ENCODE measurements around the gene MMD.
A peak's percentile ranks its signal among the peaks of the same experiment; 100 is the strongest.

MMD gene

GRCh38 chr17:55366020-55366481 lies 55.6 kb downstream of the MMD start:
- no peak overlapping the region for H3K27ac ChIP-seq (ENCODE audit: low read length)
- WGBS (ENCODE audit: insufficient coverage, insufficient read length), result no CpG with 5 or more reads among the region's 1 CpG
- H3K9me3 ChIP-seq (ENCODE audit: control insufficient read depth, insufficient read depth, low read length), result no peaks in the 10 kb centered on the region
- DNase-seq (ENCODE audit: low read depth, low spot score), result no peak
- H3K36me3 ChIP-seq (ENCODE audit: control insufficient read depth, insufficient read depth, low read length), result no peaks in the 10 kb centered on the region
- no peak overlapping the region for H3K4me3 ChIP-seq (ENCODE audit: low read length)
- H3K4me1 ChIP-seq (ENCODE audit: control insufficient read depth, insufficient read depth, low read length), result peaks cover 1% of the 10 kb centered on the region; the same call in 1 of the 2 replicates
- no peaks in the 10 kb centered on the region for H3K27me3 ChIP-seq (ENCODE audit: control insufficient read depth, insufficient read depth, low read length)

GRCh38 chr17:55363033-55363432 lies 58.6 kb downstream of the MMD start:
- Histone ChIP-seq H3K27ac (ENCODE audit: low read length) (no peak overlapping the region), H3K9me3 (ENCODE audit: control insufficient read depth, insufficient read depth, low read length) (no peaks in the 10 kb centered on the region)
- WGBS (ENCODE audit: insufficient coverage, insufficient read length), result no CpG with 5 or more reads among the region's 1 CpG

GRCh38 chr17:55360971-55361370 lies 60.7 kb downstream of the MMD start:
- H3K36me3 ChIP-seq (ENCODE audit: control insufficient read depth, insufficient read depth, low read length), result no peaks in the 10 kb centered on the region
- H3K9me3 ChIP-seq (ENCODE audit: control insufficient read depth, insufficient read depth, low read length), result no peaks in the 10 kb centered on the region
- H3K27me3 ChIP-seq (ENCODE audit: control insufficient read depth, insufficient read depth, low read length), result no peaks in the 10 kb centered on the region
- H3K4me1 ChIP-seq (ENCODE audit: control insufficient read depth, insufficient read depth, low read length), result peaks cover 1% of the 10 kb centered on the region; the same call in 1 of the 2 replicates
- DNase-seq (ENCODE audit: low read depth, low spot score), result no peak
- H3K27ac ChIP-seq (ENCODE audit: low read length), result no peak overlapping the region
- H3K4me3 ChIP-seq (ENCODE audit: low read length), result no peak overlapping the region

More at GRCh38 chr17:55363033-55363432, 58.6 kb downstream of the MMD start:
- peaks cover 1% of the 10 kb centered on the region; the same call in 1 of the 2 replicates for H3K4me1 ChIP-seq (ENCODE audit: control insufficient read depth, insufficient read depth, low read length)
- no peak for DNase-seq (ENCODE audit: low read depth, low spot score)
- no peaks in the 10 kb centered on the region for H3K27me3 ChIP-seq (ENCODE audit: control insufficient read depth, insufficient read depth, low read length)
- no peaks in the 10 kb centered on the region for H3K36me3 ChIP-seq (ENCODE audit: control insufficient read depth, insufficient read depth, low read length)
- H3K4me3 ChIP-seq (ENCODE audit: low read length), result no peak overlapping the region

DNA sequence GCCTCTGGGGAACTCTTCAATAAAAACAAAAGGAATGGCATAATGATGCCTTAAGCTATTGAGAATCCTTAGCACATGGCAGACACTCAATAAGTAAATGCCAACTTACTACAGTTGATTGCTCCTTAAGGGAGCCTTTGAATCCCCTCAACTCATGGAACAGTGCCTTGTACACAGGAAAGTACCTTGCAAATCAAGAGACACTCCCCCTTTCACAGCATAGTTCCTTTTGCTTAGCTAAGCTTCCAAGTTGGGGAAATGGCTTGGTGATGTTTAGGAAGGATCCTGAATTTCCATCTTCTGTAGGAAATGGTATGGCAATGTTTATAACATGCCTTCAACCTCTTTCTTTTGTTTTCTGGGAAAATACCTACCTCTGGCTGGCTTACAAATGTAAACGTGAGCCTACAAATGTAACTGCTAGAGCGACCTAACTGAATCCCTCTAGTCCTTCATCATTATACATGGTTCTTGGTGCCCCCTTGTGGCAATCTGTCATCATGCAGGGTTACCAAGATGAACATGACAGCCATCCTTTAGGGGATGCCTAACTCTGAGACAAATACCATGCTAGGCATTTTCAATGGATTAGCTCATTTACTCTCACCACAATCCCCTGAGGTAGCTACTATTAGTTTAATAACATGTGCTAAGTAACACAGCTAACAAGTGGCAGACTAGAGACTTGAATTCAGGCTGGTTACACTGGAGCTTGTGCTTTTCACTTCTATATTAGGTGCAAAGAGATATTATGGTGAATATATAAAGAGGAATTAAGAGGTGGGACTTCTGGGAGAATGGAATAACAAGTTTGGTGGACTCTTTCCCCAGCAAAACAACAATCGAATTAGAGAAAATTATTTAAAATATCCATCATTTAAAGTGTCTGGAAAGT lies 65.0 kb downstream of the MMD start:
- no peak overlapping the region for H3K4me3 ChIP-seq (ENCODE audit: low read length)
- no peaks in the 10 kb centered on the region; the same call in 1 of the 2 replicates for H3K4me1 ChIP-seq (ENCODE audit: control insufficient read depth, insufficient read depth, low read length)
- no peaks in the 10 kb centered on the region for H3K36me3 ChIP-seq (ENCODE audit: control insufficient read depth, insufficient read depth, low read length)
- H3K27ac ChIP-seq (ENCODE audit: low read length), result no peak overlapping the region
- DNase-seq (ENCODE audit: low read depth, low spot score), result peak; percentile 77
- H3K27me3 ChIP-seq (ENCODE audit: control insufficient read depth, insufficient read depth, low read length), result no peaks in the 10 kb centered on the region
- no peaks in the 10 kb centered on the region for H3K9me3 ChIP-seq (ENCODE audit: control insufficient read depth, insufficient read depth, low read length)
- WGBS (ENCODE audit: insufficient coverage, insufficient read length), result no CpG with 5 or more reads among the region's 3 CpGs

DNA sequence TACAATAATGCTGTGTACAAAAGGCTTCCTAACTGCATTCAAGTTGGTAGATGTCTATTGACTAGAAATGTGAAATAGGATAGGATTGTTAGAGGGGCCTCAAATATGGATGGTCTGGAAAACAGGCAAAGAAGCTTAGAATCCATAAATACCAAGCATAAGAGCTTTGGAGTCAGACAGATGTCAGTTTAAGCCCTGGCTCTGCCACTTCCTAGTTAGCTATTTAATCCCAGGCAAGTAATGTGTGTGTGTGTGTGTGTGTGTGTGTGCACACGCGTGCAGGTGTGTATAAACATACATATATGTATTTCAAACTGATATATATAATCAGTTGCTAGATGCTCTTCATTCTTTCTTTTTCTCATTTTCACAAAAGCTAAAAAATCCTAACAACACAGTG lies 66.7 kb downstream of the MMD start:
- H3K4me3 ChIP-seq (ENCODE audit: low read length), result no peak overlapping the region
- DNase-seq (ENCODE audit: low read depth, low spot score), result no peak
- no peak overlapping the region for H3K27ac ChIP-seq (ENCODE audit: low read length)
- H3K36me3 ChIP-seq (ENCODE audit: control insufficient read depth, insufficient read depth, low read length), result no peaks in the 10 kb centered on the region
- no CpG with 5 or more reads among the region's 2 CpGs for WGBS (ENCODE audit: insufficient coverage, insufficient read length)
- peaks cover 1% of the 10 kb centered on the region; the same call in 1 of the 2 replicates for H3K4me1 ChIP-seq (ENCODE audit: control insufficient read depth, insufficient read depth, low read length)
- no peaks in the 10 kb centered on the region for H3K9me3 ChIP-seq (ENCODE audit: control insufficient read depth, insufficient read depth, low read length)
- H3K27me3 ChIP-seq (ENCODE audit: control insufficient read depth, insufficient read depth, low read length), result no peaks in the 10 kb centered on the region

- DNase-seq (ENCODE audit: low read depth, low spot score), result no peak
- Histone ChIP-seq H3K27me3 (ENCODE audit: control insufficient read depth, insufficient read depth, low read length) (no peaks in the 10 kb centered on the region), H3K36me3 (ENCODE audit: control insufficient read depth, insufficient read depth, low read length) (no peaks in the 10 kb centered on the region), H3K9me3 (ENCODE audit: control insufficient read depth, insufficient read depth, low read length) (no peaks in the 10 kb centered on the region), H3K27ac (ENCODE audit: low read length) (no peak overlapping the region), H3K4me3 (ENCODE audit: low read length) (no peak overlapping the region), H3K4me1 (ENCODE audit: control insufficient read depth, insufficient read depth, low read length) (peaks cover 1% of the 10 kb centered on the region; the same call in 1 of the 2 replicates)
- no CpG with 5 or more reads among the region's 1 CpG for WGBS (ENCODE audit: insufficient coverage, insufficient read length)
These were observed 67.6 kb downstream of the MMD start for GRCh38 chr17:55354010-55354409.

- H3K4me3 ChIP-seq (ENCODE audit: low read length), result no peak overlapping the region
- whole genome bisulfite sequencing (ENCODE audit: insufficient coverage, insufficient read length), result no CpG with 5 or more reads among the region's 1 CpG
- H3K36me3 ChIP-seq (ENCODE audit: control insufficient read depth, insufficient read depth, low read length), result no peaks in the 10 kb centered on the region
- no peaks in the 10 kb centered on the region for H3K9me3 ChIP-seq (ENCODE audit: control insufficient read depth, insufficient read depth, low read length)
- no peak overlapping the region for H3K27ac ChIP-seq (ENCODE audit: low read length)
- H3K4me1 ChIP-seq (ENCODE audit: control insufficient read depth, insufficient read depth, low read length), result peaks cover 1% of the 10 kb centered on the region; the same call in 1 of the 2 replicates
- no peaks in the 10 kb centered on the region for H3K27me3 ChIP-seq (ENCODE audit: control insufficient read depth, insufficient read depth, low read length)
- DNase-seq (ENCODE audit: low read depth, low spot score), result no peak
These were observed 70.4 kb downstream of the MMD start for GRCh38 chr17:55351226-55351625.

- H3K27ac ChIP-seq (ENCODE audit: low read length), result no peak overlapping the region
- no peaks in the 10 kb centered on the region for H3K9me3 ChIP-seq (ENCODE audit: control insufficient read depth, insufficient read depth, low read length)
- WGBS (ENCODE audit: insufficient coverage, insufficient read length), result no CpG with 5 or more reads among the region's 2 CpGs
- no peak for DNase-seq (ENCODE audit: low read depth, low spot score)
- H3K36me3 ChIP-seq (ENCODE audit: control insufficient read depth, insufficient read depth, low read length), result no peaks in the 10 kb centered on the region
- peaks cover 1% of the 10 kb centered on the region; the same call in 1 of the 2 replicates for H3K4me1 ChIP-seq (ENCODE audit: control insufficient read depth, insufficient read depth, low read length)
- no peaks in the 10 kb centered on the region for H3K27me3 ChIP-seq (ENCODE audit: control insufficient read depth, insufficient read depth, low read length)
- H3K4me3 ChIP-seq (ENCODE audit: low read length), result no peak overlapping the region
These were observed 70.8 kb downstream of the MMD start for GRCh38 chr17:55350825-55351205.

- Histone ChIP-seq H3K36me3 (ENCODE audit: control insufficient read depth, insufficient read depth, low read length) (no peaks in the 10 kb centered on the region), H3K27ac (ENCODE audit: low read length) (no peak overlapping the region), H3K27me3 (ENCODE audit: control insufficient read depth, insufficient read depth, low read length) (no peaks in the 10 kb centered on the region), H3K4me1 (ENCODE audit: control insufficient read depth, insufficient read depth, low read length) (peaks cover 1% of the 10 kb centered on the region; the same call in 1 of the 2 replicates), H3K4me3 (ENCODE audit: low read length) (no peak overlapping the region), H3K9me3 (ENCODE audit: control insufficient read depth, insufficient read depth, low read length) (no peaks in the 10 kb centered on the region)
- no peak for DNase-seq (ENCODE audit: low read depth, low spot score)
- WGBS (ENCODE audit: insufficient coverage, insufficient read length), result no CpG with 5 or more reads among the region's 10 CpGs
These were observed 72.8 kb downstream of the MMD start for GRCh38 chr17:55348749-55349354.

DNA sequence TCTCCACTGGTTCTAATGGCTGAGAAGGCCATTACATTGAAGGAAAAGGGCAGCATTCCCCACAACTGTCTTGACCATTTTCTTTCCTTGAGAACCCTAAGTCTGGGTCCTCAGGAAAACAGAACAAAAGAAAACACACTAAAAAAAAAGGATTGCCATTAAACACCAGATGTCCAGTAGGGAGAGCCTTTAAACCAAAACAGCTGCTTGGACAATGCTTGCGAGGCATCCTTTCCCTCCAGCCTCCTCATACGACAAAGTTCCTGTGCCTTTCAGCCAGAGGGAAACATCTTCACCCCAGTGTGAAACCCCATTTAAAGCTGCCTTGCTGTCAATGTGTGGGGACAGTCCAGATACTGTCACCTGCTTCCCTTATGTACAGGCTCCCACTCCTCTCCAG lies 74.3 kb downstream of the MMD start:
- no CpG with 5 or more reads among the region's 2 CpGs for WGBS (ENCODE audit: insufficient coverage, insufficient read length)
- DNase-seq (ENCODE audit: low read depth, low spot score), result no peak
- H3K9me3 ChIP-seq (ENCODE audit: control insufficient read depth, insufficient read depth, low read length), result no peaks in the 10 kb centered on the region
- H3K4me3 ChIP-seq (ENCODE audit: low read length), result no peak overlapping the region
- peaks cover 1% of the 10 kb centered on the region; the same call in 1 of the 2 replicates for H3K4me1 ChIP-seq (ENCODE audit: control insufficient read depth, insufficient read depth, low read length)
- H3K27me3 ChIP-seq (ENCODE audit: control insufficient read depth, insufficient read depth, low read length), result no peaks in the 10 kb centered on the region
- H3K36me3 ChIP-seq (ENCODE audit: control insufficient read depth, insufficient read depth, low read length), result no peaks in the 10 kb centered on the region
- H3K27ac ChIP-seq (ENCODE audit: low read length), result no peak overlapping the region

Data from iPS DF 6.9 (cell line).